GM21528 (cell line): ENCODE data around the gene DNAAF5.
"Not testable (repeated sequence)": the region's sequence is repeated elsewhere in the genome, so short reads cannot be mapped to it uniquely, and the experiment has no call there.

Source experiments
- ATAC-seq: cut with Tn5 transposase; IDR thresholded peaks from one replicate; pipeline ENCODE4 v1.9.1; 2021; ENCODE audit warnings: mild to moderate bottlenecking, moderate library complexity; ENCODE audit not compliant: unreplicated experiment, low FRiP score

The DNAAF5 gene

DNA sequence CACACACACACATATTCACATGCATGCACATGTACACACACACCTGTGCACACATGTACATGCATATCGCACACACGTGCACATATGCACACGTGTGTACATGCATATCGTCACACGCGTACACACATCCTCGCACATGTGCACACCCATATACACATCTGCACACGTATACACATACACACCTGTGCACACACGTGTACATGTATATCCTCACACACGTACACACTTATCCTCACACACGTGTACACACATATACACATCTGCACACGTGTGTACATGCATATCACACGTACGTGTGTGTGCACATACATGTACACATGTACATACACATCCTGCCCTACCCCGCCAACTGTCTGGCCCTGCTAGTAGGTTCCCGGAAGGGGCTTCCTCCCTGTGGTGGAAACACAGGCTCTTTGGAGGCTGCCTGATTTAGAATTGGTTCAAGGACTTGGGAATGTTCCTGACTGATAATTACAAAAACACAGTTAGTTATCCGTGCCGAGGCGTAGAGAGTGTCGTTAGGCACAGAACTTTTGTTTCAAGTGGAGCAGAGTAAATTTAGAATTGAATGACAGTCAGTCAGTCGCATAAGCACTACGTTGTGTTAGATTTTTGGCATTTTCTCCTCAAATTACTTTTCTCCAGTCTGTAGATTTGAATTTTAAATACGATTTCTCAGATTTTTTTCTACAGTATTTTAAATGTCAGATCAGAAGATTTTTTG is 19.1 kb downstream of the DNAAF5 start:
- no peak for ATAC-seq

- no peak for ATAC-seq
Measured at GRCh38 chr7:746155-747061, 19.9 kb downstream of the DNAAF5 start.

DNA sequence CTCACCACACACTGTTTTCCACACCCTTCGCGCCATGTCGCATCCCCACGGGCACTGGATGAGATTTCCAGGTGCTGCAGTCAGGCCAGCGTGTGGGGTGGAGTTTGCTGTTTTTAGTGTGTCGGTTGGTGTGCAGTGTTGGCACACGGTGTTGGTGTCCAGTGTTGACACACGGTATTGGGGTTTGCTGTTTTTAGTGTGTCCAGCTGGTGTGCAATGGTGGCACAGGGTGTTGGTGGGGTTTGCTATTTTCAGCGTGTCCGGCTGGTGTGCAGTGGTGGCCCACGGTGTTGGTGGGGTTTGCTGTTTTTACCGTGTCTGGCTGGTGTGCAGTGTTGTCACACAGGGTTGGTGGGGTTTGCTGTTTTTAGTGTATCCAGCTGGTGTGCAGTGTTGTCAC is 20.7 kb downstream of the DNAAF5 start:
- no peak for ATAC-seq

GRCh38 chr7:748446-748845 is 21.9 kb downstream of the DNAAF5 start:
- no peak for ATAC-seq

- ATAC-seq, result no peak
Measured at GRCh38 chr7:749140-749551, 22.6 kb downstream of the DNAAF5 start.

DNA sequence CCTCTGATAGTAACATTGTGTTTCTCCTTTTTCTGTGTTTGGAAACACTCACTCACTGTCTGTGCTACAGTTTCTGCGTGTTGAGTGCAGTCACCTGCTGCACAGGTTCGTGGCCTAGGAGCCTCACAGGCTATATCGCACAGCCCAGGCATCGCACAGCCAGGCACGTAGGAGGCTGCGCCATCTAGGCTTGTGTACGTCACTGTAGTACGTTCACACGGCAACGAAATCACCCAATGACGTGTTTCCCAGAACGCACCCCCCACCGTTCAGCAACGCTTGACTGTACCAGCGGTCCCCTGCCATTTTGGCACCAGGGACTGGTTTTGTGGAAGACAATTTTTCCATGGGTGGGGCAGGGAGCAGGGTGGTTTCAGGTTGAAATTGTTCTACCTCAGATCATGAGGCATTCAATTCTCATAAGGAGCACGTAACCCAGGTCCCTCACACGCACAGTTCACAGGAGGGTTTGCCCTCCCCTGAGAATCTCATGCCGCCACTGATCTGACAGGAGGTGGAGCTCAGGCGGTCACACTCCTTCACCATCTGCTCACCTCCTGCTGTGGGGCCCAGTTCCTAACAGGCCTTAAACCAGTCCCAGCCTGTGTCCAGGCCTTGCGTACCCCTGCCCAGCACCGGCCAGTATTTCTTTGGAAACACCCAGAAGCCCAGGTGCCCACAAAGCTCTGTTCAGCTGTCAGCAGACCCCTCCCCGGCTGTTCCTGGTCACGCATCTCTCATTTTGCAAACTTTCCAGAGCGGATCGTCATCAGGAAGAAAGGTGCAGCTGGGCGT is 23.8 kb downstream of the DNAAF5 start:
- ATAC-seq, result no peak

DNA sequence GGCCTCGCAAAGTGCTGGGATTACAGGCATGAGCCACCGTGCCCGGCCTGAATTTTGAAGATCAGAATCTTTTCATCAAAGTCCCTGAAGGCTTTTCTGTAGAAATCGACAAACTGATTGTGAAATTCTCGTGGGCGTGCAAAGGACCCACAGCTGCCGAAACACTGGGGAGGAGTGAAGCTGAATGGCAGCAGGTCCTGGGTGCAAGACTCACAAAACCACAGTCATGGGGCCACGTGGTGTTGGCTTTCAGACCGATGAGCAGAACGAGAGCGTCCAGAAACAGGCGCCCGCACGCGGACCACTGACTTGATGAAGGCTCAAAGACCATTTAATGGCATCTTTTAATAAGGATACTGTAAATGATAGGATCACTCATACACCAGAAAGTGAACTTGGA is 25.3 kb downstream of the DNAAF5 start:
- ATAC-seq, result no peak

GRCh38 chr7:752256-752655 is 25.8 kb downstream of the DNAAF5 start:
- not testable (repeated sequence) for ATAC-seq

DNA sequence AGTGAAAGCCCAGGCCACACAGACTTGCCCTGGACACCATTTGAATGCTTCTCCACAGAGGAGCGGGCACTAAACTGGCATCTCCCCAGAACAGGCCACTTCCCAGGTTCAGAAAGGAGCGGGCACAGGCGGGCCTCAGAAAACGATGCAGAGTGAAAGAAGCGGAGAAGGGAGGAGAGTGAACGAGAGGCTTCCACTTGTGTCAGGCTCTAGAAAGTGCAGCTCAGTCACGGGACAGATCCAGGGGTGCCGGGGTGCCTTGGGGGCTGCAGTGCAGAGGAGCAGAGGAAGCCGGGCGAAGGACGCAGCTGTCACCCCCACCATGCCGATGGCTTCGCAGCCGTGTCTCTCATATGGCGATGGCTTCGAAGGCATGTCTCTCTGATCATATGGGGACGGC is 26.7 kb downstream of the DNAAF5 start:
- no peak for ATAC-seq

DNA sequence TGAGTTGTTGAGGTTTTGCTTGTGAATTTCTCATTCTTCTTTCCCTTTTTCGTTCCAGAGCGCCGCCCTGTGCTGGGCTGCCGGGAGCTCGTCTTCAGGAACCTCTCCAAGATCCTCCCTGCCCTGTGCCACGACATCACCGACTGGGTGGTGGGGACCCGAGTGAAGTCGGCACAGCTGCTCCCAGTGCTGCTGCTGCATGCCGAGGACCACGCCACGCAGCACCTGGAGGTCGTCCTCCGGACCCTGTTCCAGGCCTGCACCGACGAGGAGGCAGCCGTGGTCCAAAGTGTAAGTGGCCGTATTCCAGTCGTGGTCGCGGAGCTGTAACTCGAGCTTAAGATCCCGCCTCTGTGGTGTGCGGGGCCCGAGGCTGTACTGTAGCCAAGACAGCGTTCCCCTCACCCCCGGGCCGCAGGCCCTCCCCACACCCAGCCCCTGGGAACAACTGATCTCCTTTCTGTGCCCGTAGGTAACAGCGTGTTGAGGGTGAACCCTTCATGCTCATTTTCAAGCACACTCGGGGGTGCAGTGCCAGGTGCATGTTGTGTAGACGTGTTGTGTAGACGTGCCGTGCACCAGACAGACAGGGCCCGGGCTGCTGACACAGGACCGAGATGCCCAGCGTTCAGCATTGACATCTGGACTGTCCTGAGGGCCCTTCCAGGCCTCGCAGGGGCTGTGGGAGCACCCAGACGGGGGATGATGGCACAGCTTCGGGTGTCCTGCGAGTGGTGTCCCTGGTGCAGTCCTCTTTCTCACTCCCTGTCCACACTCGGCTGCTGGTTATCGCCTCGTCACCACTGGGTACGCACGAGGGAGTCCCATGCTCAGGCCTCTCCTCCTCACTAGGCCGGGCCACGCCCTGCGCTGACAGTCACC is 28.3 kb downstream of the DNAAF5 start:
- no peak for ATAC-seq

DNA sequence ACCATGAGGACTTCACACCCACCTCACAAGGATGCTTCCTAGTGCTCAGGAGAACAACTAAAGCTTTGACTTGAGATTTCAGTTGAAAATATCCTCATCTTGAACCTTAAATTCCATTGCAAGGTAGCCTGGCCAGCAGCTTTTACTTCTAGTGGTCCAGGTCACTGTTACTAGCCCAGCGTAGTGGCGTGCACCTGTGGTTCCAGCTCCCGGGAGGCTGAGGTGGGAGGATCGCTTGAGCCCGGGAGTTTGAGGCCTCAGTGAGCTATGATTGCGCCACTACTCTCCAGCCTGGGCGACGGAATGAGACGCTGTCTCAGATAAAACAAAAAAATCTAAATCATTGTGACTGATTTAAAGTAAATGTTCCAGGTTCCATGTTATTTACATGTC is 28.9 kb downstream of the DNAAF5 start:
- ATAC-seq, result no peak

- no peak for ATAC-seq
Measured at GRCh38 chr7:756231-756927, 29.9 kb downstream of the DNAAF5 start.

GRCh38 chr7:756928-757560 is 30.5 kb downstream of the DNAAF5 start:
- no peak for ATAC-seq

DNA sequence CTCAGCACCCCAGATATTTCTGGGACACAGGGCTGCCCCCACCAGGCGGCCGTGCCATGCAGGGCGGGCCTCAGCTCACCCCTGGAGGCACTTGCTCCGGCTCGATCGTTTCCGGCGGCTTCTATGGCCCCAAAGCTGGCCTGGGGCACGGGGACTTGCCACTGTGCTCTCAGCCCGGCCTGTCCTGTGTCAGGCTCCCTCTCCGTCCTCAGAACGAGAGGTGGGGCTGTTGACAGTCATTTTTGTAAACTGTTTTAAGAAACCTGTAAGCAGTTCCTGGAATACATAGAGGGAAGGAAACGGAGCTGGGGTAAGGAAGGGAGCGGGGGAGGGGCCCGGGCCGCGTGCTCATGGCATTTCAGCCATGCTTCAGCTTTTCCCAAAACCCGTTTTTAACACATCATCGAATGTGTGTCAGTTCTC is 31.3 kb downstream of the DNAAF5 start:
- ATAC-seq, result no peak

GRCh38 chr7:759569-759968 is 33.1 kb downstream of the DNAAF5 start:
- ATAC-seq, result no peak

DNA sequence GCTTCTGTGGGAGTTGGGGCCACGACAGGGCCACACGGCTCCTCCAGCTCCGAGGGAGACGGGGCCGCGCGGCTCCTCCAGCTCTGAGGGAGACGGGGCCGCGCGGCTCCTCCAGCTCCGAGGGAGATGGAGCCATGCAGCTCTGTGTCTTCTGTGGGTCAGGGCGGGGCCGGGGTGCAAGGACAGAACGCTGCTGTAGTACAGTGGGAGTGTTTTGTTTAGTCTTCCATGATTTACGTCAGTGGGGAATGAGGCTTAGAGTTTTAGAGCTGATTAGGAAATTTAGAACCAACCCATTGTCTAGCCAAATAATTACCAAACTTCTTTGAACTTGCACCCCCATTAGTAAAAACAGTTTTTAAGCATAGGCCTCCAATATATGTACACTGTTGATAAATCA is 33.5 kb downstream of the DNAAF5 start:
- ATAC-seq, result no peak

DNA sequence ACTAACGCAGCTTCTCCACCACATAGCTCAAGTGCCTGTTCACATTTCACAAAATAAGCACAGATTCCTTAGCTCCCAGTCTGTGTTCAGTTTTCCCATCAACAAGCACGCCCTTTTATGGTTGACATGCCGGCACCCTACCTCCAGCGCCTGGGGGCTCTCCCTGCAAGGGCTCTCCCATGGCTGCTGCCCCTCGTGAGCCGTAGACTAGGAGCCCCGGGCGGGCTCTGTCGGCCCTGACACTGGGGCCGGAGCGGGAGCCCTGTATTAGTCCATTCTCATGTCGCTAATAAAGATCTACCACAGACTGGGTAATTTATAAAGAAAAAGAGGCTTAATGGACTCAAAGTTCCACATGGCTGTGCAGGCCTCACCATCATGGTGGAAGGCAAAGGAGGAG is 34.6 kb downstream of the DNAAF5 start:
- no peak for ATAC-seq

GRCh38 chr7:761631-762030 is 35.1 kb downstream of the DNAAF5 start:
- no peak for ATAC-seq

DNA sequence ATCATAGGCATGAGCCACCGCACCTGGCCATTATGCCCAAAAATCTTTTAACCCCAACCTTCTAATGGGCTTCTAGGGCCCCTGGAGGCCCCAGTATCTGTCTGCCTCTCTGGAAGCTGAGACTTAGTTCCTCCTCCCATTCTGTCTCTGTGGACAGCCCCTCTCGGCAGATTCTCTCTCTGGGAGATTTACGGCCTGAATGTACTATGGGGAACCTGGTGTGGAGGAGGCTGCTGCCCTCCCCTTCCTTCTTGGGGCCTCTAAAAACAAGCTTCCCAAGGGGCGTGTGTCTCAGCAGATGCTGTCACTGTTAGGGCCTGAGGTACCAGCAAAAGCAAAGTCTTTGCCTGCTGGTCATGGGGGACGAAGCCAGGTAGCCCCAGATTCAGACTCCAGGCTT is 36.4 kb downstream of the DNAAF5 start:
- no peak for ATAC-seq
